Mucosa of descending colon (tissue), 3 donors: Measurements from ENCODE around the gene STRN4. TPM values are rescaled to one million over a fixed set of nuclear protein-coding genes. Genes with fewer than 3 reads are reported as not detected.

Experiments
- ATAC-seq: fragments of 200-7000 bp; cut with Tn5 transposase; one replicate; pipeline ENCODE4 v1.9.1; 2020; ENCODE audit warnings: mild to moderate bottlenecking, moderate library complexity
- DNase-seq, 3 donors: peaks; one replicate each; pipeline ENCODE4 v3.0.0-alpha.2; 2020
- H3K36me3 ChIP-seq: fragments of 200-600 bp; one replicate; pipeline ENCODE4 v1.8.0; 2021; ENCODE audit warnings: low read depth, mild to moderate bottlenecking
- H3K4me1 ChIP-seq: fragments of 200-600 bp; one replicate; pipeline ENCODE4 v1.8.0; 2021; ENCODE audit warnings: low read depth, mild to moderate bottlenecking
- H3K4me3 ChIP-seq: fragments of 200-600 bp; one replicate; pipeline ENCODE4 v1.8.0; 2021; ENCODE audit warnings: mild to moderate bottlenecking
- H3K9me3 ChIP-seq: fragments of 200-600 bp; one replicate; pipeline ENCODE4 v1.8.0; 2021; ENCODE audit warnings: mild to moderate bottlenecking
- CTCF ChIP-seq: fragments of 200-600 bp; IDR thresholded peaks from one replicate; pipeline ENCODE4 v1.8.0; 2022; ENCODE audit warnings: antibody characterized with exemption, mild to moderate bottlenecking
- intact Hi-C, 2 donors: fragments of 100-400 bp; cut with DNase I in 1 of 2; cut with micrococcal nuclease in 1 of 2; formaldehyde crosslinking; loops; one replicate each; pipeline versions ENCODE4 v1.11.0 to v1.11.1; 2022; cut with DNase I, micrococcal nuclease
- total RNA-seq, 3 donors: library from RNA; stranded (reverse); fragmentation: NEBNext Ultra II Directional in 2 of 3; extraction: Animal tissue kit (Norgen Biotek cat#: 25700) in 2 of 3; gene quantifications; one replicate each; pipeline versions ENCODE4 v1.2.1 to v1.2.4, GENCODE V29; 2021 to 2023
- donor health status: DM: no; HTN: no; CAD: no; lungs with moderate emphysema.
- donor health status: DM: no; HTN: no; CAD: no.
- donor health status: DM: no; HTN: yes; CAD: no.

STRN4 gene
- total RNA-seq, 3 donors from 2014 or later, result 68.3 to 79.2 (median 73.7) TPM

GRCh38 chr19:46728208-46728607, 18.0 kb downstream of the STRN4 start:
- no peaks in the 10 kb centered on the region for H3K4me1 ChIP-seq
- ATAC-seq, result no peak
- no peak for TF ChIP-seq CTCF
- H3K4me3 ChIP-seq, result no peak overlapping the region
- H3K9me3 ChIP-seq, result no peaks in the 10 kb centered on the region
- H3K36me3 ChIP-seq, result peaks cover 22% of the 10 kb centered on the region
- DNase-seq, result no peak
- intact Hi-C loops, result no loop called here

GRCh38 chr19:46727757-46728156, 18.5 kb downstream of the STRN4 start:
- no peaks in the 10 kb centered on the region for H3K9me3 ChIP-seq
- no peak for TF ChIP-seq CTCF
- intact Hi-C loops, result no loop called here
- ATAC-seq (no peak), DNase-seq (no peak)
- H3K4me1 ChIP-seq, result no peaks in the 10 kb centered on the region
- H3K4me3 ChIP-seq, result no peak overlapping the region
- peaks cover 25% of the 10 kb centered on the region for H3K36me3 ChIP-seq

GRCh38 chr19:46726971-46727501, 19.2 kb downstream of the STRN4 start:
- H3K4me3 ChIP-seq, result no peak overlapping the region
- ATAC-seq, result no peak
- no peak for TF ChIP-seq CTCF
- intact Hi-C loops, result no loop called here
- H3K36me3 ChIP-seq, result peaks cover 31% of the 10 kb centered on the region
- no peak for DNase-seq
- no peaks in the 10 kb centered on the region for H3K4me1 ChIP-seq
- H3K9me3 ChIP-seq, result no peaks in the 10 kb centered on the region

GRCh38 chr19:46726551-46726950, 19.7 kb downstream of the STRN4 start:
- no peak overlapping the region for H3K4me3 ChIP-seq
- ATAC-seq, result no peak
- no peak for DNase-seq
- no peak for TF ChIP-seq CTCF
- H3K9me3 ChIP-seq, result no peaks in the 10 kb centered on the region
- H3K36me3 ChIP-seq, result peaks cover 32% of the 10 kb centered on the region
- H3K4me1 ChIP-seq, result no peaks in the 10 kb centered on the region
- intact Hi-C loops, result no loop called here

GRCh38 chr19:46725859-46726393, 20.3 kb downstream of the STRN4 start:
- Histone ChIP-seq H3K4me3 (no peak overlapping the region), H3K9me3 (no peaks in the 10 kb centered on the region), H3K36me3 (peaks cover 32% of the 10 kb centered on the region), H3K4me1 (no peaks in the 10 kb centered on the region)
- no peak for TF ChIP-seq CTCF
- DNase-seq (no peak), ATAC-seq (no peak)
- intact Hi-C loops, result no loop called here
